ENCODE results near the gene DAB1.

DAB1 gene

GRCh38 chr1:57321776-57322175 lies 102.1 kb downstream of the DAB1 start (continued):
- TF ChIP-seq, protein P1, sequence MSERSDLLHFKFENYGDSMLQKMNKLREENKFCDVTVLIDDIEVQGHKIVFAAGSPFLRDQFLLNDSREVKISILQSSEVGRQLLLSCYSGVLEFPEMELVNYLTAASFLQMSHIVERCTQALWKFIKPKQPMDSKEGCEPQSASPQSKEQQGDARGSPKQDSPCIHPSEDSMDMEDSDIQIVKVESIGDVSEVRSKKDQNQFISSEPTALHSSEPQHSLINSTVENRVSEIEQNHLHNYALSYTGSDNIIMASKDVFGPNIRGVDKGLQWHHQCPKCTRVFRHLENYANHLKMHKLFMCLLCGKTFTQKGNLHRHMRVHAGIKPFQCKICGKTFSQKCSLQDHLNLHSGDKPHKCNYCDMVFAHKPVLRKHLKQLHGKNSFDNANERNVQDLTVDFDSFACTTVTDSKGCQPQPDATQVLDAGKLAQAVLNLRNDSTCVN (tag by site-specific recombination; optimal IDR thresholded peaks at IDR 0.05), result no peak
- TF ChIP-seq ZNF529 (tag by site-specific recombination; IDR thresholded peaks at IDR 0.05; ENCODE audit: insufficient replicate concordance) (no peak), ZNF707 (tag by site-specific recombination; IDR thresholded peaks at IDR 0.05) (no peak), MZF1 (tag by site-specific recombination; IDR thresholded peaks at IDR 0.05; ENCODE audit: borderline replicate concordance) (no peak), ZNF558 (tag by site-specific recombination; IDR thresholded peaks at IDR 0.05) (no peak), ZNF677 (tag by site-specific recombination; IDR thresholded peaks at IDR 0.05) (no peak), ZBTB1 (tag by site-specific recombination; IDR thresholded peaks at IDR 0.05) (no peak), ZNF175 (tag by site-specific recombination; IDR thresholded peaks at IDR 0.05) (no peak)
- TF ChIP-seq, protein P2, sequence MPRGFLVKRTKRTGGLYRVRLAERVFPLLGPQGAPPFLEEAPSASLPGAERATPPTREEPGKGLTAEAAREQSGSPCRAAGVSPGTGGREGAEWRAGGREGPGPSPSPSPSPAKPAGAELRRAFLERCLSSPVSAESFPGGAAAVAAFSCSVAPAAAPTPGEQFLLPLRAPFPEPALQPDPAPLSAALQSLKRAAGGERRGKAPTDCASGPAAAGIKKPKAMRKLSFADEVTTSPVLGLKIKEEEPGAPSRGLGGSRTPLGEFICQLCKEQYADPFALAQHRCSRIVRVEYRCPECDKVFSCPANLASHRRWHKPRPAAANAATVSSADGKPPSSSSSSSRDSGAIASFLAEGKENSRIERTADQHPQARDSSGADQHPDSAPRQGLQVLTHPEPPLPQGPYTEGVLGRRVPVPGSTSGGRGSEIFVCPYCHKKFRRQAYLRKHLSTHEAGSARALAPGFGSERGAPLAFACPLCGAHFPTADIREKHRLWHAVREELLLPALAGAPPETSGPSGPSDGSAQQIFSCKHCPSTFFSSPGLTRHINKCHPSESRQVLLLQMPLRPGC (tag by site-specific recombination; IDR thresholded peaks at IDR 0.05), result no peak

DNA sequence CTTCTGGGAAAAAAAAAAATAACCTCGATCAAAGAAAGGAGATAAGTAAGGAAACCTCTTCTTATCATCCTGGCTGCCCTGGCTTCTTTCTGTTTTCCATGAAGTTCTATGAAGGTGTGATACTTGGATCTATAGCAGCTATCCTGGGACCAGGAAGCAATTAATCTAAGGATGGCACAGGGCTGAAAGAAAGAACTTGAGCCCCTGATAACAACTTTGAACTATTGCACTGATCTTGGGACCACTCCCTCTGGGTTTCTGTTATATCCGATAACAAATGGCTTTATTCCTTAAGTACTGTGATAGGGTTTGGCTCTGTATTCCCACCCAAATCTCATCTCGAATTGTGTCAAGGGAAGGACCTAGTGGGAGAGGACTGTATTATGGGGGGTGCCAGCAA lies 104.1 kb downstream of the DAB1 start:
- no peaks in the 10 kb centered on the region for H3K9me3 ChIP-seq (ENCODE audit: control insufficient read depth, insufficient read depth, low read depth, low read length)
- TF ChIP-seq ZNF48 (tag by site-specific recombination; IDR thresholded peaks at IDR 0.05), result no peak
- no peak for TF ChIP-seq ZNF501 (tag by site-specific recombination; IDR thresholded peaks at IDR 0.05)
- TF ChIP-seq ZNF248 (tag by site-specific recombination; IDR thresholded peaks at IDR 0.05), result no peak
- TF ChIP-seq ZBTB20 (tag by site-specific recombination; IDR thresholded peaks at IDR 0.05), result no peak
- no peak for TF ChIP-seq TSHZ1 (tag by site-specific recombination; IDR thresholded peaks at IDR 0.05; ENCODE audit: borderline replicate concordance)
- no peak for TF ChIP-seq ELK4 (IDR thresholded peaks at IDR 0.05; ENCODE audit: borderline replicate concordance, low read depth, low read length)
- TF ChIP-seq ZNF16 (tag by site-specific recombination; IDR thresholded peaks at IDR 0.05; ENCODE audit: low read depth), result no peak
- TF ChIP-seq, protein P3, sequence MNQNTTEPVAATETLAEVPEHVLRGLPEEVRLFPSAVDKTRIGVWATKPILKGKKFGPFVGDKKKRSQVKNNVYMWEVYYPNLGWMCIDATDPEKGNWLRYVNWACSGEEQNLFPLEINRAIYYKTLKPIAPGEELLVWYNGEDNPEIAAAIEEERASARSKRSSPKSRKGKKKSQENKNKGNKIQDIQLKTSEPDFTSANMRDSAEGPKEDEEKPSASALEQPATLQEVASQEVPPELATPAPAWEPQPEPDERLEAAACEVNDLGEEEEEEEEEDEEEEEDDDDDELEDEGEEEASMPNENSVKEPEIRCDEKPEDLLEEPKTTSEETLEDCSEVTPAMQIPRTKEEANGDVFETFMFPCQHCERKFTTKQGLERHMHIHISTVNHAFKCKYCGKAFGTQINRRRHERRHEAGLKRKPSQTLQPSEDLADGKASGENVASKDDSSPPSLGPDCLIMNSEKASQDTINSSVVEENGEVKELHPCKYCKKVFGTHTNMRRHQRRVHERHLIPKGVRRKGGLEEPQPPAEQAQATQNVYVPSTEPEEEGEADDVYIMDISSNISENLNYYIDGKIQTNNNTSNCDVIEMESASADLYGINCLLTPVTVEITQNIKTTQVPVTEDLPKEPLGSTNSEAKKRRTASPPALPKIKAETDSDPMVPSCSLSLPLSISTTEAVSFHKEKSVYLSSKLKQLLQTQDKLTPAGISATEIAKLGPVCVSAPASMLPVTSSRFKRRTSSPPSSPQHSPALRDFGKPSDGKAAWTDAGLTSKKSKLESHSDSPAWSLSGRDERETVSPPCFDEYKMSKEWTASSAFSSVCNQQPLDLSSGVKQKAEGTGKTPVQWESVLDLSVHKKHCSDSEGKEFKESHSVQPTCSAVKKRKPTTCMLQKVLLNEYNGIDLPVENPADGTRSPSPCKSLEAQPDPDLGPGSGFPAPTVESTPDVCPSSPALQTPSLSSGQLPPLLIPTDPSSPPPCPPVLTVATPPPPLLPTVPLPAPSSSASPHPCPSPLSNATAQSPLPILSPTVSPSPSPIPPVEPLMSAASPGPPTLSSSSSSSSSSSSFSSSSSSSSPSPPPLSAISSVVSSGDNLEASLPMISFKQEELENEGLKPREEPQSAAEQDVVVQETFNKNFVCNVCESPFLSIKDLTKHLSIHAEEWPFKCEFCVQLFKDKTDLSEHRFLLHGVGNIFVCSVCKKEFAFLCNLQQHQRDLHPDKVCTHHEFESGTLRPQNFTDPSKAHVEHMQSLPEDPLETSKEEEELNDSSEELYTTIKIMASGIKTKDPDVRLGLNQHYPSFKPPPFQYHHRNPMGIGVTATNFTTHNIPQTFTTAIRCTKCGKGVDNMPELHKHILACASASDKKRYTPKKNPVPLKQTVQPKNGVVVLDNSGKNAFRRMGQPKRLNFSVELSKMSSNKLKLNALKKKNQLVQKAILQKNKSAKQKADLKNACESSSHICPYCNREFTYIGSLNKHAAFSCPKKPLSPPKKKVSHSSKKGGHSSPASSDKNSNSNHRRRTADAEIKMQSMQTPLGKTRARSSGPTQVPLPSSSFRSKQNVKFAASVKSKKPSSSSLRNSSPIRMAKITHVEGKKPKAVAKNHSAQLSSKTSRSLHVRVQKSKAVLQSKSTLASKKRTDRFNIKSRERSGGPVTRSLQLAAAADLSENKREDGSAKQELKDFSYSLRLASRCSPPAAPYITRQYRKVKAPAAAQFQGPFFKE (tag by site-specific recombination; IDR thresholded peaks at IDR 0.05; ENCODE audit: borderline replicate concordance), result no peak
- no peak for TF ChIP-seq ZBTB21 (tag by site-specific recombination; IDR thresholded peaks at IDR 0.05)
- TF ChIP-seq, protein P2 (tag by site-specific recombination; IDR thresholded peaks at IDR 0.05), result no peak
- no peak for TF ChIP-seq GLIS1 (tag by site-specific recombination; IDR thresholded peaks at IDR 0.05)
- TF ChIP-seq ZBTB17 (tag by site-specific recombination; IDR thresholded peaks at IDR 0.05), result no peak
- TF ChIP-seq ZEB2 (tag by site-specific recombination; IDR thresholded peaks at IDR 0.05), result no peak
- TF ChIP-seq ZNF529 (tag by site-specific recombination; IDR thresholded peaks at IDR 0.05; ENCODE audit: insufficient replicate concordance), result no peak
- TF ChIP-seq HOXC10 (CRISPR knock-in tag; IDR thresholded peaks at IDR 0.05), result no peak
- no peak overlapping the region for H3K4me3 ChIP-seq (ENCODE audit: low read depth, low read length)
- no peaks in the 10 kb centered on the region for H3K36me3 ChIP-seq (ENCODE audit: control insufficient read depth in 2 of 2, insufficient read depth in 1 of 2, low read length in 2 of 2)
- no peak overlapping the region for H3K27ac ChIP-seq (ENCODE audit: extremely low read depth, low read depth, low read length)
- ChIA-PET CTCF (interaction anchor here (0.6 kb wide), 1 partner anchor 25 kb away, joined by 3 read pairs; no protein-coding TSS in a partner anchor), POLR2A (no interaction called here)
- H3K4me1 ChIP-seq (ENCODE audit: control insufficient read depth, insufficient read depth, low read length), result no peaks in the 10 kb centered on the region
